GM12892 (cell line): ENCODE data around the gene DOK1.

Experiments
- POLR2A ChIP-seq: IDR thresholded peaks from 2 replicates; pipeline ENCODE4 v1.6.1; 2011; ENCODE audit warnings: low read depth, low read length, control low read depth
- POLR2AphosphoS5 ChIP-seq: IDR thresholded peaks from 2 replicates; pipeline ENCODE4 v1.6.1; 2011; ENCODE audit warnings: low read depth, low read length, control low read depth
- TAF1 ChIP-seq: IDR thresholded peaks from 2 replicates; pipeline ENCODE4 v1.6.1; 2011; ENCODE audit warnings: low read depth, mild to moderate bottlenecking, control low read depth, low read length, borderline replicate concordance

- TF ChIP-seq TAF1 (no peak), POLR2A (no peak), POLR2AphosphoS5 (no peak)
These were observed 41.5 kb upstream of the DOK1 start for GRCh38 chr2:74512744-74513604.
